AG09319 (cell line): ENCODE measurements around the gene KCNE4.

Experiments used
- DNase-seq: peaks from one replicate; pipeline ENCODE4 v3.0.0-alpha.2; 2010; ENCODE audit warnings: low read depth; ENCODE audit errors: extremely low read depth
- TF ChIP-seq, protein P1 (sequence below): IDR thresholded peaks from 2 replicates; pipeline ENCODE4 v1.5.1; 2011; ENCODE audit warnings: low read depth, mild to moderate bottlenecking, inconsistent platforms, low read length, moderate library complexity

The KCNE4 gene

DNA sequence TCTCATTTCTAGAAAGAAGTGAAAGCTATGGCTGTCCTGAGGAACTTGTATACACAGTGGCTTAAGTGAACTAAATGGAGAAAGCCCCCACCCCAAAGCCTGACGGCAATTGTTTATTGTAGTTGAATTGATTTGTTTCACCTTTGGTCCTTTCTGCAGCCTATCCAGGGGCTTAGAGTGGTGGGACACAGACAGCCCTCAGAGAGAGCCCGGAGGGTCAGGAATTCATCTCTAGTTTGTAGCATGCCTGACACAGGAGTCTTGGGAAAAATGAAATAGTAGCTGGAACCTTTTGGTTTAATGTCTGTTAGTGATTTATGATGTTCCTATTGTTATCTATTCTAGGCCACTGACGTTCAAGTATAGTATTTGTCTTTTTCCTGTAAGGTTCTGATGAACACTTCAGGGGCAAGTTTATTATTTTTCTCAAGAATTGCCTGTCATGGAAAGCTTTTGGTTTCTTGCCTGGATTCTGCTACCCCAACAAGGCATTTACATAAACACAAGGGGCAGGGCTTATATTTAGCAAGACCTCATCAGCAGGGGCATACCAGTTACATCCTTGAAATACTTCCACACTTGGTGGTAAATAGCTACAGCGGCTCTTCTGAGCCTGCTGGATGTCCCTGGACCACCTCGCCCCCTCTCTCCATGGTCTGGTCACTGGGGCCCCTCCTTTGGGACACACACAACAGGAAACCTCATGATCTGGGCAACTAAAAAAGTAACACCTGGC, 44.4 kb downstream of the KCNE4 start:
- TF ChIP-seq, protein P1, sequence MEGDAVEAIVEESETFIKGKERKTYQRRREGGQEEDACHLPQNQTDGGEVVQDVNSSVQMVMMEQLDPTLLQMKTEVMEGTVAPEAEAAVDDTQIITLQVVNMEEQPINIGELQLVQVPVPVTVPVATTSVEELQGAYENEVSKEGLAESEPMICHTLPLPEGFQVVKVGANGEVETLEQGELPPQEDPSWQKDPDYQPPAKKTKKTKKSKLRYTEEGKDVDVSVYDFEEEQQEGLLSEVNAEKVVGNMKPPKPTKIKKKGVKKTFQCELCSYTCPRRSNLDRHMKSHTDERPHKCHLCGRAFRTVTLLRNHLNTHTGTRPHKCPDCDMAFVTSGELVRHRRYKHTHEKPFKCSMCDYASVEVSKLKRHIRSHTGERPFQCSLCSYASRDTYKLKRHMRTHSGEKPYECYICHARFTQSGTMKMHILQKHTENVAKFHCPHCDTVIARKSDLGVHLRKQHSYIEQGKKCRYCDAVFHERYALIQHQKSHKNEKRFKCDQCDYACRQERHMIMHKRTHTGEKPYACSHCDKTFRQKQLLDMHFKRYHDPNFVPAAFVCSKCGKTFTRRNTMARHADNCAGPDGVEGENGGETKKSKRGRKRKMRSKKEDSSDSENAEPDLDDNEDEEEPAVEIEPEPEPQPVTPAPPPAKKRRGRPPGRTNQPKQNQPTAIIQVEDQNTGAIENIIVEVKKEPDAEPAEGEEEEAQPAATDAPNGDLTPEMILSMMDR, result no peak
- no peak for DNase-seq

DNA sequence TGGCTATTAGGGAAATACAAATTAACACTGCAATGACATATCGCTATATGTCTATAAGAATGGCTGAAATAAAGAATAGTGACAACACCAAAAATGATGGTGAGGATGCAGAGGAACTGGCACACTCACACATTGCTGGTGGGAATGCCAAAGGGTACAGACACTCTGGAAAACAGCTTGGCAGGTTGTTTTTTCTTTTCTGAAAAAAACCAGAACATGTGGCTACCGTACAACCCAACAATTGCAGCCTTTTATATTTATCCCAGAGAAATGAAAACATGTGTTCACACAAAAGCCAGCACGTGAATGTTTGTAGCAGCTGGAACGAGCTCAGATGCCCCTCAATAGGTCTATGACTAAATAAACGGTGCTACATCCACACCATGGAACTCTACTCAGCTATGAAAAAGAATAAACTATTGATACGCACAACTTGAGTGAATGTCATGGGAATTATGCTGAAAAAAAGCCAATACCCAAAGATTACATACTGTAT, 45.9 kb downstream of the KCNE4 start:
- no peak for DNase-seq
- TF ChIP-seq, protein P1, result no peak

- TF ChIP-seq, protein P1, result no peak
- no peak for DNase-seq
Measured at GRCh38 chr2:223099561-223099960, 47.6 kb downstream of the KCNE4 start.

GRCh38 chr2:223100061-223100511, 48.1 kb downstream of the KCNE4 start:
- DNase-seq, result no peak
- TF ChIP-seq, protein P1, result no peak

DNA sequence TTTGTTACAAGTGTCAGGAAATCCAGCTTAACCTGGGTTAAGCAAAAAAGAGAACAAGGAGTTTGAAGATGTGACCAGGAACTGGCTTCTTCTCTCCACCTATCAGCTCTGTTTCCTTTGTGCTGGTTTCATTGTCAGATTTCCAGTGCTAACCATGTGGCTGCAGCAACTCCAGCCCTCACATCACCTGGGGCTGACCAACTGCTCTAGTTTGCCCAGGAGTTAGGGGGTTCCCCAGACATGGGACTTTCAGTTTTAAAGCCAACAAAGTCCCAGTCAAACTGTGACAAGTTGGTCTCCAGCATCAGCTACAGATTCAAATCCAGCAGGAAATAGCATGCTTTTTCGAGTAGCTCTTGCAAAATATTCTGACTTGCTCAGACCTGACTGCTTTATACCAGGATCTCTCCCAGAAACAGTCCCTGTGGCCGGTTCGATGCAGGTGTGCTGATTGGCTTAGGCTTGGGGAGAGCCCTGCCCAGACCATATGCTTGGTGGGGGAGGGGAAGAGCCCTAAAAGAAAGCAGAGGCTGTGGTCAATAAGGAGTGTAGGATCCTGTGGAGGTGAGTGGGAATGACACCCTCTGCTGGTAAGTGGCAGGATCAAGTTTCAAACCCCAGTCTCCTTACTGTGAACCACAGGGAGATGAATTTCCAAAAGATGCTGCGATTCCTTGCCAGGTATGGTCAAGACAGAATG, 49.5 kb downstream of the KCNE4 start:
- DNase-seq, result no peak
- TF ChIP-seq, protein P1, result peak; percentile 40

- TF ChIP-seq, protein P1, result no peak
- no peak for DNase-seq
Measured at GRCh38 chr2:223102040-223102400, 50.0 kb downstream of the KCNE4 start.

DNA sequence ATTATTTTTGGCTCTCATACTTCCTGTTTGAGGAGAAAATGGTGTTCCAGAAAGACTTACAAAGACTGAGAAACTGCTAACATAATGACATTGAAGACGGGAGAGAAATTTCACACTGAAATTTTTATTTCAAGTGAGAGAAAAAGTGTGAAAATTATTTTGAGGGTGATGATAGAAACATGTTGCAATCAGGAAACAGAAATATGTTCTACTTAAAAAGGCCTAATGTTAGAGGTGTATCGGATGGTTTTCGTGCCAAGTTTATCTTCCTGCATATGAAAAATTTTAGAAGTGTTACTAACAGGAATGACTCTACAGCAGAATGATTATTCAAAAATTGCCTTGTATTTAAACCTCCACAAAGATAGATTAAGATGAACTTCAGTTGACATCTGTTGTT, 50.5 kb downstream of the KCNE4 start:
- TF ChIP-seq, protein P1, result no peak

More for the DNA sequence above, 50.5 kb downstream of the KCNE4 start:
- DNase-seq, result no peak
